Keratinocyte (primary cell): Measurements from ENCODE around the gene C16orf90.
A peak's percentile ranks its signal among the peaks of the same experiment; 100 is the strongest.

Experiments
- CTCF ChIP-seq, 3 experiments: IDR thresholded peaks in 1 of 3; conservative IDR thresholded peaks in 1 of 3; optimal IDR thresholded peaks in 1 of 3; 2 replicates in 2 of 3; 3 replicates in 1 of 3; pipeline versions ENCODE3 to v1.5.1; 2011; ENCODE audit warnings: low read length in 3 of 3, mild to moderate bottlenecking in 3 of 3, moderate library complexity in 2 of 3, control low read depth in 1 of 3, inconsistent platforms in 1 of 3; ENCODE audit not compliant: insufficient read depth in 2 of 3; ENCODE audit errors: extremely low read depth in 1 of 3
- EZH2 ChIP-seq: IDR thresholded peaks from one replicate; pipeline ENCODE4 v1.6.1; 2012; ENCODE audit warnings: inconsistent platforms, mild to moderate bottlenecking, low read length, moderate library complexity

- TF ChIP-seq CTCF (optimal IDR thresholded peaks at IDR 0.05 in 1 of 3, IDR thresholded peaks at IDR 0.05 in 1 of 3, conservative IDR thresholded peaks at IDR 0.05 in 1 of 3; ENCODE audit: extremely low read depth in 1 of 3, insufficient read depth in 2 of 3, low read length in 3 of 3) = peak in 2 of 3 experiments; percentile 55 to 58
- no peak for TF ChIP-seq EZH2
Observed at GRCh38 chr16:3457434-3458252, 37.6 kb downstream of the C16orf90 start.
